Transverse colon (tissue), 4 donors: Measurements from ENCODE around the gene GPR21. TPM values are rescaled to one million over a fixed set of nuclear protein-coding genes. Genes with fewer than 3 reads are reported as not detected.

ENCODE experiments used
- DNase-seq: peaks from one replicate; pipeline ENCODE4 v3.0.0-alpha.2; 2019
- H3K27ac ChIP-seq, 4 donors: fragments of 200-600 bp; sonication (generic); 2 replicates each; pipeline ENCODE4 v1.5.1; 2016 to 2018; ENCODE audit warnings: inconsistent platforms in 4 of 4
- H3K27me3 ChIP-seq: fragments of 200-600 bp; sonication (generic); 2 replicates; pipeline ENCODE4 v1.5.1; 2017; ENCODE audit warnings: inconsistent platforms
- H3K36me3 ChIP-seq, 4 donors: fragments of 200-600 bp; sonication (generic); 2 replicates each; pipeline ENCODE4 v1.5.1; 2017 to 2019; ENCODE audit warnings: inconsistent platforms in 4 of 4
- H3K4me1 ChIP-seq, 4 donors: fragments of 200-600 bp; sonication (generic); 2 replicates each; pipeline ENCODE4 v1.5.1; 2017 to 2020; ENCODE audit warnings: inconsistent platforms in 4 of 4
- H3K4me3 ChIP-seq, 4 donors: fragments of 200-600 bp; sonication (generic); 1 replicate in 1 of 4; 2 replicates in 3 of 4; pipeline versions ENCODE4 v1.5.1 to v1.6.1; 2017 to 2019; ENCODE audit warnings: inconsistent platforms in 4 of 4
- H3K9me3 ChIP-seq, 2 donors: fragments of 200-600 bp; sonication (generic); 2 replicates each; pipeline ENCODE4 v1.5.1; 2017 to 2019; ENCODE audit warnings: inconsistent platforms in 2 of 2
- EP300 ChIP-seq: sonication (generic); formaldehyde crosslinking; IDR thresholded peaks from one replicate; pipeline ENCODE4 v1.6.1; 2017; ENCODE audit warnings: antibody characterized with exemption, low read depth
- POLR2A ChIP-seq: fragments of 450-650 bp; IDR thresholded peaks from one replicate; pipeline ENCODE4 v1.6.1; 2016; ENCODE audit warnings: antibody characterized with exemption, mild to moderate bottlenecking, moderate library complexity
- POLR2AphosphoS5 ChIP-seq, 3 donors: sonication (generic); formaldehyde crosslinking; IDR thresholded peaks; one replicate each; pipeline ENCODE4 v1.6.1; 2016; ENCODE audit warnings: antibody characterized with exemption in 3 of 3
- WGBS, 2 donors: methylation state at CpG; one replicate each; pipeline ENCODE4 v1.1.5; 2018; ENCODE audit warnings: low coverage in 1 of 2; 5-methylcytosine and 5-hydroxymethylcytosine counted together
- in situ Hi-C, 4 donors: fragments of 200-750 bp; cut with MboI; loops; one replicate each; pipeline versions ENCODE4 v1.15.0 to v1.15.1; 2017; ENCODE audit warnings: low sequenced_read_pairs in 3 of 4, low pct_ligation_motif_present in 1 of 4, low pct_unique_long_range_greater_than_20kb in 1 of 4
- intact Hi-C: fragments of 100-400 bp; cut with DNase I; formaldehyde crosslinking; loops from one replicate; pipeline ENCODE4 v1.15.1; 2023; ENCODE audit warnings: low total_unique reads
- total RNA-seq, 4 donors: library from RNA; depleted of rRNA; stranded (reverse); fragments of >200 nt; gene quantifications; one replicate each; pipeline ENCODE4 v1.1.0, GENCODE V29; 2016
- TF ChIP-seq, protein P1 (sequence below), 5 experiments: fragments of 200-600 bp in 3 of 5; fragments of 450-650 bp in 2 of 5; sonication (generic) in 3 of 5; IDR thresholded peaks; 1 replicate in 2 of 5; 2 replicates in 3 of 5; pipeline ENCODE4 v1.5.1; 2016 to 2017; ENCODE audit warnings: antibody characterized with exemption in 5 of 5, inconsistent platforms in 3 of 5, mild to moderate bottlenecking in 2 of 5, moderate library complexity in 1 of 5

GPR21 gene
- total RNA-seq, 4 donors from 2014 or later = 3.0 TPM; not detected in 3

DNA sequence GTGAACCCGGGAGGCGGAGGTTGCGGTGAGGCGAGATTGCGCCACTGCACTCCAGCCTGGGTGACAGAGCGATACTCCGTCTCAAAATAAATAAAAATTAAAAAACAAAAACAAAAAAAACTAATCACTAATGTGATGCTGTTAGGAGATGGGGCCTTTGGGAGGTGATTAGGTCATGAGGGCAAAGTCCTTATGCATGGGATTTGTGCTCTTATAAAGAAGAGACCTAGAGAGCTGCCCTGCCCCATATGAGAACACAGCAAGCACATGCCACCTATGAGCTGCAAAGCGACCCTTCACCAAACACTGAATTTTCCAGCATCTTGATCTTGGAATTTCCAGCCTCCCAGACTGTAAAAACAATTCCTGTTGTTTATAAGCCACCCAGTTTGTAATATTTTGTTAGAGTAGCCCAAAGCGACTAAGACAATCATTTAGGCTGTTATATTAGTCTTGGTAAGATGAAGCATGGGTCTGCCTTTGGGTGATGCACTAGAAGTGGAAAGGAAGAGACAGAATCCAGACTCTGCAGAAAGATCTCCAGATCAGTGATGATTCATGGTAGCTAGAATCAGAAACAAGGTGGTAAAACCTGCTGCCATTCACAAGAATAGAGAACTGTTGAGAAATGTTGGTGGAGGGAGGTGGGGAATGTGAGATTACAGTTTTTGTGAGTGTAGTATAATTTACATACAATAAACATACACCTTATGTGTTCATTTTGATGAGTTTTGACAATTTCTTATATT lies 26.2 kb downstream of the GPR21 start:
- Histone ChIP-seq H3K27me3 (no peaks in the 10 kb centered on the region), H3K27ac (peak overlapping the region in 2 of 4 donors; percentile 8 to 26), H3K9me3 (no peaks in the 10 kb centered on the region), H3K36me3 (peaks cover 0 to 5% (median 0%) of the 10 kb centered on the region in 4 donors), H3K4me3 (no peak overlapping the region), H3K4me1 (peaks cover 0 to 3% (median 2%) of the 10 kb centered on the region in 4 donors)
- intact Hi-C loops (no loop called here), in situ Hi-C loops (no loop called here)
- TF ChIP-seq, protein P1, sequence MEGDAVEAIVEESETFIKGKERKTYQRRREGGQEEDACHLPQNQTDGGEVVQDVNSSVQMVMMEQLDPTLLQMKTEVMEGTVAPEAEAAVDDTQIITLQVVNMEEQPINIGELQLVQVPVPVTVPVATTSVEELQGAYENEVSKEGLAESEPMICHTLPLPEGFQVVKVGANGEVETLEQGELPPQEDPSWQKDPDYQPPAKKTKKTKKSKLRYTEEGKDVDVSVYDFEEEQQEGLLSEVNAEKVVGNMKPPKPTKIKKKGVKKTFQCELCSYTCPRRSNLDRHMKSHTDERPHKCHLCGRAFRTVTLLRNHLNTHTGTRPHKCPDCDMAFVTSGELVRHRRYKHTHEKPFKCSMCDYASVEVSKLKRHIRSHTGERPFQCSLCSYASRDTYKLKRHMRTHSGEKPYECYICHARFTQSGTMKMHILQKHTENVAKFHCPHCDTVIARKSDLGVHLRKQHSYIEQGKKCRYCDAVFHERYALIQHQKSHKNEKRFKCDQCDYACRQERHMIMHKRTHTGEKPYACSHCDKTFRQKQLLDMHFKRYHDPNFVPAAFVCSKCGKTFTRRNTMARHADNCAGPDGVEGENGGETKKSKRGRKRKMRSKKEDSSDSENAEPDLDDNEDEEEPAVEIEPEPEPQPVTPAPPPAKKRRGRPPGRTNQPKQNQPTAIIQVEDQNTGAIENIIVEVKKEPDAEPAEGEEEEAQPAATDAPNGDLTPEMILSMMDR (IDR thresholded peaks at IDR 0.05) = no peak
- TF ChIP-seq POLR2AphosphoS5 (IDR thresholded peaks at IDR 0.05) (no peak), EP300 (no peak), POLR2A (no peak)
- 95 to 98% methylated on average over 8 to 9 of the region's 9 CpGs for WGBS, 2 donors
- no peak for DNase-seq

DNA sequence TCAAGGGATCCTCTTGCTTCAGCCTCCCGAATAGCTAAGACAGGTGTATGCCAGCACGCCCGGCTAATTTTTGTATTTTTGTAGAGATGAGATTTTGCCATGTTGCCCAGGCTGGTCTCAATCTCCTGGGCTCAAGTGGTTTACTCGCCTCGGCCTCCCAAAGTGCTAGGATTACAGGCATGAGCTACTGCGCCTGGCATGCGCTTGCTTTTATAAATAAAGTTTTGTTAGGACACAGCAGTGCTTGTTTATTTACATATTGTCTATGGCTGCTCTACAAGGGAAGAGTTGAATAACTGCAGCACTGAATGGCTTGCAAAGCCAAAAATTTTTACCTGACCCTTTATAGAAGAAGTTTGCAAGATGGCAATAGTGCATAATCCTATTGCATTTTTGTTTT lies 27.7 kb downstream of the GPR21 start:
- no peak overlapping the region for H3K4me3 ChIP-seq
- no peaks in the 10 kb centered on the region for H3K27me3 ChIP-seq
- no peaks in the 10 kb centered on the region for H3K9me3 ChIP-seq
- intact Hi-C loops (no loop called here), in situ Hi-C loops (no loop called here)
- no peak overlapping the region for H3K27ac ChIP-seq
- no peak for DNase-seq
- WGBS, 2 donors = 84 to 100% methylated on average over 1 to 7 of the region's 7 CpGs
- H3K36me3 ChIP-seq = peaks cover 0 to 12% (median 2%) of the 10 kb centered on the region in 4 donors
- H3K4me1 ChIP-seq = peaks cover 0 to 5% (median 2%) of the 10 kb centered on the region in 4 donors
- TF ChIP-seq POLR2AphosphoS5 (IDR thresholded peaks at IDR 0.05) = no peak
- TF ChIP-seq EP300 = no peak
- no peak for TF ChIP-seq POLR2A
- TF ChIP-seq, protein P1 (IDR thresholded peaks at IDR 0.05) = no peak

DNA sequence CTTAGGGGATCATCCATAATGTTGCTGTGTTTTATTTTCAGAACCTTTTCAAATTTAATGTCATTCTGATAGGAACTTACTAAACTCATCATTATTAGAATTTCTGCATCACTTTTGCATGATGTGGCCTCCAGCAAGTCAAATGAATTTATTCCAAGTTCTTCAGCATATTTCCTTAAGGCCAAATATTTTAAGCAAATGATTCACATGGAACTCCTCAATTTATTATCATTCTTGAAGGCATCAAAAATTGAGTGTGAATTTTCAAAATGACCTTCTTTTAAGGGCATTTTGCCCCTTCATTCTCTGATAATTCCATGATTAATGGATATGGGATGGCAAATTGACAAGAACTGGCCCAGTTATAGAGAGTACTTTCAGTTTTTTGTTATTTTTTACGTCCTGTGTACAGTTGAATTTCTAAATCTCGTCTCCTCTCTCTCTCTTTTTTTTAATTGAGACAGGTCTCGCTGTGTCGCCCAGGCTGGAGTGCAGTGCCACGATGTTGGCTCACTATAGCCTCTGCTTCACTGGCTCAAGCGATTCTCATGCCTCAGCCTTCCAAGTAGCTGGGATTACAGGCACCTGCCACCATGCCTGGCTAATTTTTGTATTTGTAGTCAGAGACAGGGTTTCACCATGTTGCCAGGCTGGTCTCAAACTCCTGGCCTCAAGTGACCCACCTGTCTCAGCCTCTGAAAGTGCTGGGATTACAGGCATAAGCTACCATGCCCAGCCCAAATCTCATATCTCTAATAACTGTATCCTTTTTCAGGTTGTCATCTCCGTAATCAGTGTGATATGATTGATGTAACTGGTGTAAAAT lies 29.1 kb downstream of the GPR21 start:
- Histone ChIP-seq H3K4me3 (no peak overlapping the region), H3K9me3 (no peaks in the 10 kb centered on the region), H3K27ac (peak overlapping the region; percentile 1 to 23 (median 8)), H3K36me3 (peaks cover 0 to 24% (median 9%) of the 10 kb centered on the region in 4 donors), H3K4me1 (peaks cover 0 to 5% (median 2%) of the 10 kb centered on the region in 4 donors), H3K27me3 (no peaks in the 10 kb centered on the region)
- WGBS, 2 donors = 76 to 89% methylated on average over 5 to 7 of the region's 7 CpGs
- DNase-seq = no peak
- in situ Hi-C loops (no loop called here), intact Hi-C loops (no loop called here)
- no peak for TF ChIP-seq EP300
- no peak for TF ChIP-seq POLR2A

DNA sequence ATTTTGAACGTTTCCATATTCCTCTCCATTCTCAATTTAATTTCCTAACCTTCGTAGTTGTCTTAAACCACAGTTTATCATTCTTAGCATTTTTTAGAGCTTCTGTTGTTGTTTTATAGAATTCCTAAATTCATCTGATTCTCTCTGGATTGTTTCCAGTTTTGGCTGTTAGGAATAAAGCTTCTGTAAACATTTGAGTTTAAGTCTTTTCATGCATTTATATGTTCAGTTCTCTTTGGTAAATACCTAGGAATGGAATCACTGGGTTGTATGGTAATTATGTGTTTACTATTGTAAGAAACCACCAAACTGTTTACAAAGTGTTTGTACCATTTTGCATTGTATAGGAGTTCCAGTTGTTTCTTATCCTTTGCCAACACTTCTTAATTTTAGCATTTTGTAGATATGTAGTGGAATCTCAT lies 29.7 kb downstream of the GPR21 start:
- intact Hi-C loops (no loop called here), in situ Hi-C loops (no loop called here)
- DNase-seq = no peak
- H3K4me3 ChIP-seq = no peak overlapping the region
- TF ChIP-seq, protein P1 (IDR thresholded peaks at IDR 0.05) = no peak
- TF ChIP-seq EP300 = no peak
- H3K27me3 ChIP-seq = no peaks in the 10 kb centered on the region
- peaks cover 0 to 5% (median 2%) of the 10 kb centered on the region in 4 donors for H3K4me1 ChIP-seq
- peak overlapping the region; percentile 1 to 23 (median 8) for H3K27ac ChIP-seq
- WGBS, 2 donors = 67 to 69% methylated on average over 2 of the region's 2 CpGs
- peaks cover 0 to 24% (median 11%) of the 10 kb centered on the region in 4 donors for H3K36me3 ChIP-seq
- H3K9me3 ChIP-seq = no peaks in the 10 kb centered on the region
